Measurements from ENCODE around the gene ALDH3B1.

ALDH3B1 gene

GRCh38 chr11:68011051-68011943 is 1.2 kb downstream of the ALDH3B1 start:
- TF ChIP-seq Cebpa-rat (IDR thresholded peaks at IDR 0.05): no peak
- Histone ChIP-seq H3K27me3 (no peaks in the 10 kb centered on the region), H3K4me3 (peak overlapping the region; percentile 52 to 75 (median 67)), H3K27ac (peak overlapping the region; percentile 91 to 100 (median 96)), H3K4me2 (peak overlapping the region; percentile 93 to 100 (median 98)), H3K9me3 (replicated peaks in 1 of 11) (no peaks in the 10 kb centered on the region), H3K9ac (peak overlapping the region; percentile 87 to 98 (median 92)), H4K20me1 (peaks cover 0 to 24% (median 10%) of the 10 kb centered on the region in 11 experiments; a peak in 9 of 22 replicates), H3K4me1 (peaks cover 92 to 97% (median 94%) of the 10 kb centered on the region in 10 experiments), H3K36me3 (peaks cover 0 to 24% (median 0%) of the 10 kb centered on the region in 11 experiments; a peak in 8 of 22 replicates)

GRCh38 chr11:68012044-68012842 is 2.1 kb downstream of the ALDH3B1 start:
- H3K4me3 ChIP-seq: peak overlapping the region in 8 of 10 experiments; percentile 54 to 75 (median 70); a peak in 14 of 20 replicates
- H4K20me1 ChIP-seq: peaks cover 0 to 34% (median 16%) of the 10 kb centered on the region in 11 experiments; a peak in 11 of 22 replicates
- H3K9me3 ChIP-seq (replicated peaks in 1 of 11): no peaks in the 10 kb centered on the region
- peaks cover 0 to 26% (median 0%) of the 10 kb centered on the region in 11 experiments; a peak in 8 of 22 replicates for H3K36me3 ChIP-seq
- peaks cover 92 to 98% (median 94%) of the 10 kb centered on the region in 10 experiments for H3K4me1 ChIP-seq
- H3K27me3 ChIP-seq: no peaks in the 10 kb centered on the region
- peak overlapping the region; percentile 93 to 100 (median 98) for H3K4me2 ChIP-seq
- no peak for TF ChIP-seq Cebpa-rat (IDR thresholded peaks at IDR 0.05)
- peak overlapping the region; percentile 87 to 98 (median 92) for H3K9ac ChIP-seq
- peak overlapping the region; percentile 91 to 100 (median 96) for H3K27ac ChIP-seq

- H3K4me3 ChIP-seq: peak overlapping the region in 4 of 10 experiments; percentile 60 to 75 (median 68); a peak in 7 of 20 replicates
- no peaks in the 10 kb centered on the region for H3K27me3 ChIP-seq
- peak overlapping the region; percentile 87 to 98 (median 92); a peak in 17 of 22 replicates for H3K9ac ChIP-seq
- H3K4me2 ChIP-seq: peak overlapping the region; percentile 93 to 100 (median 98)
- peaks cover 92 to 97% (median 93%) of the 10 kb centered on the region in 10 experiments for H3K4me1 ChIP-seq
- H4K20me1 ChIP-seq: peaks cover 0 to 38% (median 16%) of the 10 kb centered on the region in 11 experiments; a peak in 11 of 22 replicates
- no peaks in the 10 kb centered on the region for H3K9me3 ChIP-seq (replicated peaks in 1 of 11)
- no peak for TF ChIP-seq Cebpa-rat (IDR thresholded peaks at IDR 0.05)
- H3K36me3 ChIP-seq: peaks cover 0 to 34% (median 0%) of the 10 kb centered on the region in 11 experiments; a peak in 8 of 22 replicates
- H3K27ac ChIP-seq: peak overlapping the region in 10 of 11 experiments; percentile 95 to 100 (median 96); a peak in 19 of 22 replicates
Measured at GRCh38 chr11:68012843-68013610, 2.9 kb downstream of the ALDH3B1 start.

- Histone ChIP-seq H3K36me3 (peaks cover 0 to 38% (median 1%) of the 10 kb centered on the region in 11 experiments; a peak in 9 of 22 replicates), H3K4me2 (peak overlapping the region; percentile 93 to 100 (median 98)), H3K27ac (peak overlapping the region; percentile 91 to 100 (median 96)), H3K9me3 (replicated peaks in 1 of 11) (no peaks in the 10 kb centered on the region), H3K4me1 (peaks cover 87 to 95% (median 90%) of the 10 kb centered on the region in 10 experiments), H3K4me3 (peak overlapping the region in 3 of 10 experiments; percentile 6 to 47 (median 40); a peak in 3 of 20 replicates), H4K20me1 (peaks cover 0 to 38% (median 16%) of the 10 kb centered on the region in 11 experiments; a peak in 11 of 22 replicates), H3K9ac (peak overlapping the region; percentile 74 to 98 (median 90); a peak in 19 of 22 replicates), H3K27me3 (no peaks in the 10 kb centered on the region)
- TF ChIP-seq Cebpa-rat (IDR thresholded peaks at IDR 0.05): no peak
Measured at GRCh38 chr11:68013611-68014156, 3.6 kb downstream of the ALDH3B1 start.

DNA sequence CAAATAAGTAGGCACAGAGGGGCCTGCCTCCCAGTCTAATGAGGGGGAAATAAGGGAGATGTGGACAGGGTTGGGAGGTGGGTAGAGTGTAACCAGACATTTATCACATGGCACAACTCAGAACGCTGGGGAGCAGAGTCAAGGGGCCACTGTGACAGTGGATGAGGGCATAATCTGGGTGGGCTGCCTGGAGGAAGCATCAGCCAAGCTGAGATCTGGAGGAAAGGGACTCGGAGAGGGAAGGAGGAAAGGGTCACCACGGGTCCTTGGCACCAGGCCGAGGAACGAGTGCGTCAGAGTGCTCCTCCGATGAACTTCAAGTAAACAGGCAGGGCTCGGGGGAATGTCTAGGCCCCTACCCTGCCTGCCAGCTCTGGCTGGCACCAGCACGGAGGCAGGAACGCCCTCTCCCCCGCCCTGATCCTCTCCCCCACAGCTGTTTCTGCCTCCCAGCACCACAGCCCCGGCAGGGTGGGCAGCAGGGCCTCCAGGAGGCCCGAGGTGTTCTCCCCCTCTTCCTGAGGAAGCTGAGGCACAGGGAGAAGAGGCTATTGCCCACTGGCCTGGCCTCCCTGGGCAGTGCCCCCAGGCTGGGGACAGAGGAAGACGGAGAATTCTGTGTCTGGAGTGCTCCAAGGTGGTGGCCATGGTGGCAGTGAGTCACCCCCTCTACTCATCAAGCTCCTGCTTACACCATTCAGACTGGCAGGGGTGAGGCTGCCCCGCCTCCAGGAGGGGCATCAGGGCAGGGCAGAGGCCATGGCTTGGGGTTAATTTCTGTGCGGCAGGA is 4.2 kb downstream of the ALDH3B1 start:
- H3K36me3 ChIP-seq: peaks cover 0 to 45% (median 6%) of the 10 kb centered on the region in 11 experiments; a peak in 9 of 22 replicates
- H3K27ac ChIP-seq: peak overlapping the region; percentile 91 to 100 (median 96)
- H4K20me1 ChIP-seq: peaks cover 0 to 41% (median 16%) of the 10 kb centered on the region in 11 experiments; a peak in 11 of 22 replicates
- TF ChIP-seq Cebpa-rat (IDR thresholded peaks at IDR 0.05): no peak
- H3K27me3 ChIP-seq: no peaks in the 10 kb centered on the region
- H3K4me3 ChIP-seq: peak overlapping the region in 7 of 10 experiments; percentile 3 to 50 (median 20); a peak in 8 of 20 replicates
- peak overlapping the region; percentile 93 to 100 (median 98) for H3K4me2 ChIP-seq
- H3K9me3 ChIP-seq (replicated peaks in 1 of 11): no peaks in the 10 kb centered on the region
- peak overlapping the region; percentile 74 to 98 (median 90) for H3K9ac ChIP-seq
- peaks cover 80 to 90% (median 84%) of the 10 kb centered on the region in 10 experiments for H3K4me1 ChIP-seq

DNA sequence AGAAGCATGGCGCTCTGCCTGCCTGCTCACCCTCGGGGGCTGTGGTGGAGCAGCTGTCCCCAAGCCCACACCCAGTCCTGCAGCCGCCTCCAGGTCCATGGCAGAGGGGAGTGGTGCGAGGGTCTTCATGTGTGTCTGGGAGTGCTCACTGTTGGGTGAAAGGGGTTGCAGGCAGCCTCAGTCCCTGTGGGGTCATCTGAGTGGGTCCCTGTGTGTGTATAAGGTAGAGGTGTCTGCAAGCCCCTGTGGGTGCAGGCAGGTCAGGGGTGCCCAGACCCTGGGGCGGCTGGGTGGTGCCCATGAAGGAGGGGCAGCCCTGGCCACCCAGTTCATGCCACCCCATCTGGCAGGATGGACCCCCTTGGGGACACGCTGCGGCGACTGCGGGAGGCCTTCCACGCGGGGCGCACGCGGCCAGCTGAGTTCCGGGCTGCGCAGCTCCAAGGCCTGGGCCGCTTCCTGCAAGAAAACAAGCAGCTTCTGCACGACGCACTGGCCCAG is 4.9 kb downstream of the ALDH3B1 start:
- no peaks in the 10 kb centered on the region for H3K9me3 ChIP-seq (replicated peaks in 1 of 11)
- no peak for TF ChIP-seq Cebpa-rat (IDR thresholded peaks at IDR 0.05)
- no peaks in the 10 kb centered on the region for H3K27me3 ChIP-seq
- peak overlapping the region in 10 of 11 experiments; percentile 74 to 98 (median 86); a peak in 19 of 22 replicates for H3K9ac ChIP-seq
- peaks cover 0 to 47% (median 16%) of the 10 kb centered on the region in 11 experiments; a peak in 11 of 22 replicates for H4K20me1 ChIP-seq
- peak overlapping the region; percentile 93 to 100 (median 98) for H3K4me2 ChIP-seq
- peaks cover 74 to 90% (median 82%) of the 10 kb centered on the region in 10 experiments for H3K4me1 ChIP-seq
- peak overlapping the region in 5 of 10 experiments; percentile 6 to 50 (median 40); a peak in 5 of 20 replicates for H3K4me3 ChIP-seq
- peaks cover 0 to 49% (median 6%) of the 10 kb centered on the region in 11 experiments; a peak in 9 of 22 replicates for H3K36me3 ChIP-seq
- peak overlapping the region; percentile 91 to 100 (median 96) for H3K27ac ChIP-seq

All from BLaER1 treated with 17β-estradiol and CSF1 and Interleukin-3, amounts not matched to agents 10 nM and 100 nM (cell line).